ENCODE measurements around the gene KIF26A.

The KIF26A gene

GRCh38 chr14:104132981-104133380, 5.4 kb upstream of the KIF26A start:
- no peak for DNase-seq

GRCh38 chr14:104133496-104133895, 4.9 kb upstream of the KIF26A start:
- no peak for DNase-seq

- no peak for DNase-seq
Observed at GRCh38 chr14:104134061-104134965, 4.1 kb upstream of the KIF26A start.

GRCh38 chr14:104135121-104135903, 3.1 kb upstream of the KIF26A start:
- no peak for DNase-seq

GRCh38 chr14:104135904-104136471, 2.4 kb upstream of the KIF26A start:
- DNase-seq, result no peak

GRCh38 chr14:104136472-104137296, 1.7 kb upstream of the KIF26A start:
- no peak for DNase-seq

- peak; percentile 69 for DNase-seq
Observed at GRCh38 chr14:104137297-104138097, 890 bp upstream of the KIF26A start.

GRCh38 chr14:104138718-104139459, 502 bp downstream of the KIF26A start:
- no peak for DNase-seq

- DNase-seq, result peak; percentile 9
Observed at GRCh38 chr14:104139460-104140212, 1.2 kb downstream of the KIF26A start.

GRCh38 chr14:104140213-104140462, 1.8 kb downstream of the KIF26A start:
- peak; percentile 12 for DNase-seq

GRCh38 chr14:104140463-104141331, 2.3 kb downstream of the KIF26A start:
- peak; percentile 12 for DNase-seq

- peak; percentile 13 for DNase-seq
Observed at GRCh38 chr14:104141621-104142091, 3.3 kb downstream of the KIF26A start.

GRCh38 chr14:104142136-104142945, 4.0 kb downstream of the KIF26A start:
- DNase-seq, result peak; percentile 6

GRCh38 chr14:104142946-104143470, 4.6 kb downstream of the KIF26A start:
- DNase-seq, result no peak

GRCh38 chr14:104143521-104144452, 5.4 kb downstream of the KIF26A start:
- peak; percentile 8 for DNase-seq

GRCh38 chr14:104144453-104144790, 6.0 kb downstream of the KIF26A start:
- DNase-seq, result no peak
